ENCODE results near the gene EPAS1. TPM values are rescaled to one million over a fixed set of nuclear protein-coding genes. Genes with fewer than 3 reads are reported as not detected.

EPAS1 gene
- total and polyA plus RNA-seq, 2 of the 13 experiments (the other 11 are each of a cell fraction or from before 2014, with no cell fraction given): 47.1 to 182 TPM

GRCh38 chr2:46298522-46299353 lies 1.5 kb downstream of the EPAS1 start (continued):
- TF ChIP-seq ZNF441 (CRISPR knock-in tag; IDR thresholded peaks at IDR 0.05; ENCODE audit: borderline replicate concordance) (no peak), SKI (IDR thresholded peaks at IDR 0.05; ENCODE audit: partially characterized antibody) (peak; percentile 5), ZNF281 (CRISPR knock-in tag; IDR thresholded peaks at IDR 0.05; ENCODE audit: borderline replicate concordance) (no peak), ZNF850 (CRISPR knock-in tag; conservative IDR thresholded peaks at IDR 0.05) (no peak), ZFP91 (CRISPR knock-in tag; IDR thresholded peaks at IDR 0.05; ENCODE audit: borderline replicate concordance) (no peak; the same call in 1 of the 2 replicates), ZNF138 (CRISPR knock-in tag; IDR thresholded peaks at IDR 0.05; ENCODE audit: low read depth) (no peak), MAFG (CRISPR knock-in tag; IDR thresholded peaks at IDR 0.05) (no peak), ZBTB21 (CRISPR knock-in tag; IDR thresholded peaks at IDR 0.05) (no peak; the same call in 1 of the 2 replicates), WIZ (CRISPR knock-in tag; IDR thresholded peaks at IDR 0.05) (peak; percentile 75; the same call in 1 of the 2 replicates), ZNF543 (CRISPR knock-in tag; IDR thresholded peaks at IDR 0.05) (no peak), RNF2 (conservative IDR thresholded peaks at IDR 0.05; ENCODE audit: low read depth) (no peak), NR2F2 (IDR thresholded peaks at IDR 0.05; ENCODE audit: borderline replicate concordance, low read depth) (no peak), ZNF660 (CRISPR knock-in tag; IDR thresholded peaks at IDR 0.05; ENCODE audit: borderline replicate concordance, low read depth) (no peak), ZZZ3 (CRISPR knock-in tag; IDR thresholded peaks at IDR 0.05; ENCODE audit: borderline replicate concordance) (no peak), SIN3A (IDR thresholded peaks at IDR 0.05; ENCODE audit: borderline replicate concordance, low read depth, low read length) (0 out of 2 replicates have a peak, but pooled peaks have one; percentile 29), HNF1B (CRISPR knock-in tag; IDR thresholded peaks at IDR 0.05) (no peak), POLR2AphosphoS2 (IDR thresholded peaks at IDR 0.05; ENCODE audit: low read depth, low read length) (no peak), PAF1 (CRISPR knock-in tag; IDR thresholded peaks at IDR 0.05) (no peak), KLF9 (CRISPR knock-in tag; IDR thresholded peaks at IDR 0.05; ENCODE audit: low read depth) (no peak), HNRNPL (IDR thresholded peaks at IDR 0.05; ENCODE audit: low read depth, low read length) (no peak), TEAD3 (CRISPR knock-in tag; optimal IDR thresholded peaks at IDR 0.05; ENCODE audit: borderline replicate concordance) (peak; percentile 14), ZNF572 (CRISPR knock-in tag; IDR thresholded peaks at IDR 0.05) (no peak)
